HCT116 (cell line): ENCODE data around the gene ATP1A2. TPM values are rescaled to one million over a fixed set of nuclear protein-coding genes. Genes with fewer than 3 reads are reported as not detected.

ENCODE experiments used
- ATAC-seq: fragments of 200-7000 bp; cut with Tn5 transposase; 2 replicates; pipeline ENCODE4 v1.9.1; 2020; ENCODE audit warnings: mild to moderate bottlenecking, moderate library complexity
- BruUV-seq: library from RNA; stranded (reverse); fragments of 400-500 nt; replicated peaks from 2 replicates; lab custom pipeline; 2021; lab: Mats Ljungman, UMichigan
- CTCF ChIA-PET: fragments of 300-600 bp; sonication (Branson Sonifier 250); formaldehyde crosslinking; loops from one replicate; lab custom pipeline; 2021; ENCODE audit warnings: antibody characterized with exemption; lab: Charles Lee
- POLR2A ChIA-PET: fragments of 300-600, 350-600 bp; sonication (Branson Sonifier 250); formaldehyde crosslinking; loops from one replicate; lab custom pipeline; 2021; ENCODE audit warnings: antibody characterized with exemption; lab: Charles Lee
- RAD21 ChIA-PET, 2 experiments: fragments of 300-600 bp; sonication (Branson Sonifier 250); formaldehyde crosslinking; loops; one replicate each; lab custom pipeline; 2023; ENCODE audit warnings: low total read pairs in 2 of 2; ENCODE audit not compliant: uncharacterized antibody in 2 of 2, unreplicated experiment in 2 of 2, low non-redundant PET in 1 of 2; lab: Charles Lee
- DNase-seq: peaks from one replicate; pipeline ENCODE4 v3.0.0-alpha.2; 2010; ENCODE audit warnings: low read depth, low spot score
- H2AFZ ChIP-seq: fragments of 200-600 bp; shearing (Covaris generic), sonication (generic); 2 replicates; pipeline ENCODE4 v1.6.1; 2017; ENCODE audit warnings: low read depth, mixed run types, mixed read lengths, antibody characterized with exemption, low read length; ENCODE audit not compliant: poor library complexity, severe bottlenecking
- H3K27ac ChIP-seq: 2 replicates; pipeline ENCODE4 v1.5.1; 2012; ENCODE audit warnings: low read depth, low read length
- H3K27me3 ChIP-seq: fragments of 200-600 bp; sonication (generic); 2 replicates; pipeline ENCODE4 v1.6.1; 2016; ENCODE audit warnings: mixed run types, low read length, mixed read lengths; ENCODE audit not compliant: insufficient read depth
- H3K36me3 ChIP-seq, 2 experiments: fragments of 200-500 bp in 1 of 2; fragments of 200-600 bp in 1 of 2; sonication (Bioruptor generic) in 1 of 2; sonication (generic) in 1 of 2; 2 replicates each; pipeline versions ENCODE4 v1.5.1 to v1.6.1; 2014 to 2016; ENCODE audit warnings: low read length in 2 of 2, inconsistent platforms in 1 of 2, mixed read lengths in 1 of 2, mixed run types in 1 of 2; ENCODE audit not compliant: insufficient read depth in 2 of 2, control insufficient read depth in 1 of 2
- H3K4me1 ChIP-seq, 2 experiments: fragments of 200-600 bp in 1 of 2; sonication (generic) in 1 of 2; 2 replicates each; pipeline versions ENCODE4 v1.5.1 to v1.6.1; 2012 to 2017; ENCODE audit warnings: low read length in 2 of 2, inconsistent platforms in 1 of 2, mild to moderate bottlenecking in 1 of 2, mixed read lengths in 1 of 2, mixed run types in 1 of 2, moderate library complexity in 1 of 2; ENCODE audit not compliant: insufficient read depth in 2 of 2, control insufficient read depth in 1 of 2
- H3K4me2 ChIP-seq: fragments of 200-600 bp; sonication (generic); 2 replicates; pipeline ENCODE4 v1.6.1; 2017; ENCODE audit warnings: mixed run types, low read length, mixed read lengths
- H3K4me3 ChIP-seq, 2 experiments: fragments of 200-600 bp in 1 of 2; sonication (generic) in 1 of 2; replicated peaks in 1 of 2; 2 replicates each; pipeline ENCODE4 v1.5.1; 2011 to 2016; ENCODE audit warnings: low read length in 2 of 2, control low read depth in 1 of 2, low read depth in 1 of 2, mild to moderate bottlenecking in 1 of 2, mixed read lengths in 1 of 2, mixed run types in 1 of 2
- H3K79me2 ChIP-seq: fragments of 200-600 bp; sonication (generic); 2 replicates; pipeline ENCODE4 v1.6.1; 2017; ENCODE audit warnings: mild to moderate bottlenecking, mixed run types, low read length, moderate library complexity, mixed read lengths; ENCODE audit not compliant: insufficient read depth
- H3K9ac ChIP-seq: fragments of 200-600 bp; sonication (generic); 2 replicates; pipeline ENCODE4 v1.6.1; 2016; ENCODE audit warnings: low read length, mixed read lengths
- H3K9me2 ChIP-seq: fragments of 200-600 bp; sonication (generic), shearing (Covaris generic); 2 replicates; pipeline ENCODE4 v1.6.1; 2017; ENCODE audit warnings: mixed run types, mild to moderate bottlenecking, moderate library complexity; ENCODE audit not compliant: insufficient read depth
- H3K9me3 ChIP-seq, 2 experiments: fragments of 200-500 bp in 1 of 2; fragments of 200-600 bp in 1 of 2; sonication (Bioruptor generic) in 1 of 2; sonication (generic) in 1 of 2; 2 replicates each; pipeline ENCODE4 v1.6.1; 2014 to 2017; ENCODE audit warnings: low read length in 2 of 2, mixed read lengths in 2 of 2, inconsistent platforms in 1 of 2, low read depth in 1 of 2, mild to moderate bottlenecking in 1 of 2, mixed run types in 1 of 2, moderate library complexity in 1 of 2; ENCODE audit not compliant: control insufficient read depth in 1 of 2, insufficient read depth in 1 of 2
- H4K20me1 ChIP-seq: fragments of 200-600 bp; sonication (generic), shearing (Covaris generic); 2 replicates; pipeline ENCODE4 v1.6.1; 2017; ENCODE audit warnings: mixed run types, mild to moderate bottlenecking, moderate library complexity; ENCODE audit not compliant: insufficient read depth
- CBX3 ChIP-seq: IDR thresholded peaks from 2 replicates; pipeline ENCODE4 v1.6.1; 2012; ENCODE audit warnings: low read depth
- CEBPB ChIP-seq: IDR thresholded peaks from 2 replicates; pipeline ENCODE4 v1.6.1; 2012; ENCODE audit warnings: low read depth
- EGR1 ChIP-seq: IDR thresholded peaks from 2 replicates; pipeline ENCODE4 v1.6.1; 2012; ENCODE audit warnings: low read depth
- ELF1 ChIP-seq: IDR thresholded peaks from 2 replicates; pipeline ENCODE4 v1.6.1; 2012; ENCODE audit warnings: low read depth, borderline replicate concordance
- EZH2 ChIP-seq: fragments of 200-600 bp; sonication (generic); IDR thresholded peaks from 2 replicates; pipeline ENCODE4 v1.6.1; 2017; ENCODE audit warnings: antibody characterized with exemption, mixed run types
- EZH2phosphoT487 ChIP-seq: fragments of 200-600 bp; IDR thresholded peaks from 2 replicates; pipeline ENCODE4 v1.6.1; 2018; ENCODE audit warnings: antibody characterized with exemption, borderline replicate concordance
- FOSL1 ChIP-seq: IDR thresholded peaks from 2 replicates; pipeline ENCODE4 v1.6.1; 2012; ENCODE audit warnings: low read depth
- JUND ChIP-seq: IDR thresholded peaks from 2 replicates; pipeline ENCODE4 v1.6.1; 2012
- MAX ChIP-seq: IDR thresholded peaks from 2 replicates; pipeline ENCODE4 v1.6.1; 2012
- POLR2AphosphoS5 ChIP-seq: IDR thresholded peaks from 2 replicates; pipeline ENCODE4 v1.6.1; 2011; ENCODE audit warnings: mild to moderate bottlenecking, low read depth, low read length, moderate library complexity
- RAD21 ChIP-seq: IDR thresholded peaks from 2 replicates; pipeline ENCODE4 v1.6.1; 2012; ENCODE audit warnings: low read depth, mild to moderate bottlenecking
- SP1 ChIP-seq: IDR thresholded peaks from 2 replicates; pipeline ENCODE4 v1.6.1; 2012; ENCODE audit warnings: low read depth
- TCF7L2 ChIP-seq: IDR thresholded peaks from 2 replicates; pipeline ENCODE4 v1.7.0; 2011; ENCODE audit warnings: borderline replicate concordance, inconsistent platforms; ENCODE audit not compliant: insufficient read depth, insufficient read length; ENCODE audit errors: extremely low read depth
- YY1 ChIP-seq: IDR thresholded peaks from 2 replicates; pipeline ENCODE4 v1.6.1; 2011; ENCODE audit warnings: low read length, low read depth, moderate library complexity, mild to moderate bottlenecking; ENCODE audit not compliant: insufficient replicate concordance; ENCODE audit errors: extremely low read depth
- ZBTB33 ChIP-seq: IDR thresholded peaks from 2 replicates; pipeline ENCODE4 v1.6.1; 2011; ENCODE audit warnings: mild to moderate bottlenecking, low read length, moderate library complexity; ENCODE audit not compliant: insufficient replicate concordance; ENCODE audit errors: extremely low read depth
- ZFX ChIP-seq: fragments of 450-650 bp; IDR thresholded peaks from 2 replicates; pipeline ENCODE4 v1.6.1; 2017
- ZNF274 ChIP-seq: fragments of 200-500 bp; sonication (Bioruptor generic); IDR thresholded peaks from 2 replicates; pipeline ENCODE4 v1.6.1; 2014; ENCODE audit warnings: mild to moderate bottlenecking, low read depth, low read length, inconsistent platforms
- intact Hi-C: fragments of 100-400 bp; cut with micrococcal nuclease; formaldehyde crosslinking; loops from 2 replicates; pipeline ENCODE4 v1.10.0; 2022
- total RNA-seq: library from RNA; stranded (reverse); gene quantifications from one replicate; pipeline ENCODE4 v1.2.1, GENCODE V29; 2021; ENCODE audit not compliant: unreplicated experiment
- TF ChIP-seq, protein P1 (sequence below), 3 experiments: fragments of 200-600 bp in 1 of 3; sonication (generic) in 1 of 3; IDR thresholded peaks in 2 of 3; conservative IDR thresholded peaks in 1 of 3; 2 replicates each; pipeline ENCODE4 v1.5.1; 2012 to 2017; ENCODE audit warnings: low read depth in 2 of 3, low read length in 2 of 3, antibody characterized with exemption in 1 of 3, borderline replicate concordance in 1 of 3, control low read depth in 1 of 3, mild to moderate bottlenecking in 1 of 3, mixed read lengths in 1 of 3, mixed run types in 1 of 3, moderate library complexity in 1 of 3; ENCODE audit not compliant: insufficient read depth in 1 of 3
- TF ChIP-seq, protein P2 (sequence below): IDR thresholded peaks from 2 replicates; pipeline ENCODE4 v1.6.1; 2012
- TF ChIP-seq, protein P3 (sequence below): IDR thresholded peaks from 2 replicates; pipeline ENCODE4 v1.6.1; 2012; ENCODE audit warnings: low read depth

Gene ATP1A2
- total RNA-seq, 1 experiment from 2014 or later: not detected

GRCh38 chr1:160168016-160168415 lies 52.5 kb downstream of the ATP1A2 start:
- ChIA-PET POLR2A (no interaction called here), CTCF (interaction anchor here (0.7 kb wide), 1 partner anchor 84 kb away, joined by 3 read pairs; no protein-coding TSS in a partner anchor)

More at GRCh38 chr1:160168016-160168415, 52.5 kb downstream of the ATP1A2 start:
- Histone ChIP-seq H3K9me3 (no peaks in the 10 kb centered on the region), H3K36me3 (no peaks in the 10 kb centered on the region), H2AFZ (no peak overlapping the region), H3K27ac (no peak overlapping the region), H3K4me2 (no peak overlapping the region), H3K9me2 (no peaks in the 10 kb centered on the region), H4K20me1 (no peaks in the 10 kb centered on the region), H3K9ac (no peak overlapping the region), H3K27me3 (no peaks in the 10 kb centered on the region; the same call in 1 of the 2 replicates), H3K79me2 (no peaks in the 10 kb centered on the region), H3K4me3 (no peak overlapping the region), H3K4me1 (no peaks in the 10 kb centered on the region)
- intact Hi-C loops: no loop called here
- RAD21 ChIA-PET: no interaction called here
- DNase-seq (no peak), ATAC-seq (no peak)
- no TSS peak for BruUV-seq
- TF ChIP-seq ZNF274 (no peak), CEBPB (no peak), POLR2AphosphoS5 (no peak), ZFX (no peak), EGR1 (no peak), ELF1 (no peak), EZH2phosphoT487 (no peak), YY1 (no peak), TCF7L2 (no peak), CBX3 (no peak), JUND (no peak), RAD21 (no peak), ZBTB33 (no peak), SP1 (no peak), EZH2 (no peak), MAX (no peak), FOSL1 (no peak)
- TF ChIP-seq, protein P1, sequence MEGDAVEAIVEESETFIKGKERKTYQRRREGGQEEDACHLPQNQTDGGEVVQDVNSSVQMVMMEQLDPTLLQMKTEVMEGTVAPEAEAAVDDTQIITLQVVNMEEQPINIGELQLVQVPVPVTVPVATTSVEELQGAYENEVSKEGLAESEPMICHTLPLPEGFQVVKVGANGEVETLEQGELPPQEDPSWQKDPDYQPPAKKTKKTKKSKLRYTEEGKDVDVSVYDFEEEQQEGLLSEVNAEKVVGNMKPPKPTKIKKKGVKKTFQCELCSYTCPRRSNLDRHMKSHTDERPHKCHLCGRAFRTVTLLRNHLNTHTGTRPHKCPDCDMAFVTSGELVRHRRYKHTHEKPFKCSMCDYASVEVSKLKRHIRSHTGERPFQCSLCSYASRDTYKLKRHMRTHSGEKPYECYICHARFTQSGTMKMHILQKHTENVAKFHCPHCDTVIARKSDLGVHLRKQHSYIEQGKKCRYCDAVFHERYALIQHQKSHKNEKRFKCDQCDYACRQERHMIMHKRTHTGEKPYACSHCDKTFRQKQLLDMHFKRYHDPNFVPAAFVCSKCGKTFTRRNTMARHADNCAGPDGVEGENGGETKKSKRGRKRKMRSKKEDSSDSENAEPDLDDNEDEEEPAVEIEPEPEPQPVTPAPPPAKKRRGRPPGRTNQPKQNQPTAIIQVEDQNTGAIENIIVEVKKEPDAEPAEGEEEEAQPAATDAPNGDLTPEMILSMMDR (IDR thresholded peaks at IDR 0.05 in 2 of 3, conservative IDR thresholded peaks at IDR 0.05 in 1 of 3; ENCODE audit: borderline replicate concordance in 1 of 3, insufficient read depth in 1 of 3, low read depth in 2 of 3, low read length in 2 of 3): no peak
- TF ChIP-seq, protein P2, sequence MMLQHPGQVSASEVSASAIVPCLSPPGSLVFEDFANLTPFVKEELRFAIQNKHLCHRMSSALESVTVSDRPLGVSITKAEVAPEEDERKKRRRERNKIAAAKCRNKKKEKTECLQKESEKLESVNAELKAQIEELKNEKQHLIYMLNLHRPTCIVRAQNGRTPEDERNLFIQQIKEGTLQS: no peak
- TF ChIP-seq, protein P3, sequence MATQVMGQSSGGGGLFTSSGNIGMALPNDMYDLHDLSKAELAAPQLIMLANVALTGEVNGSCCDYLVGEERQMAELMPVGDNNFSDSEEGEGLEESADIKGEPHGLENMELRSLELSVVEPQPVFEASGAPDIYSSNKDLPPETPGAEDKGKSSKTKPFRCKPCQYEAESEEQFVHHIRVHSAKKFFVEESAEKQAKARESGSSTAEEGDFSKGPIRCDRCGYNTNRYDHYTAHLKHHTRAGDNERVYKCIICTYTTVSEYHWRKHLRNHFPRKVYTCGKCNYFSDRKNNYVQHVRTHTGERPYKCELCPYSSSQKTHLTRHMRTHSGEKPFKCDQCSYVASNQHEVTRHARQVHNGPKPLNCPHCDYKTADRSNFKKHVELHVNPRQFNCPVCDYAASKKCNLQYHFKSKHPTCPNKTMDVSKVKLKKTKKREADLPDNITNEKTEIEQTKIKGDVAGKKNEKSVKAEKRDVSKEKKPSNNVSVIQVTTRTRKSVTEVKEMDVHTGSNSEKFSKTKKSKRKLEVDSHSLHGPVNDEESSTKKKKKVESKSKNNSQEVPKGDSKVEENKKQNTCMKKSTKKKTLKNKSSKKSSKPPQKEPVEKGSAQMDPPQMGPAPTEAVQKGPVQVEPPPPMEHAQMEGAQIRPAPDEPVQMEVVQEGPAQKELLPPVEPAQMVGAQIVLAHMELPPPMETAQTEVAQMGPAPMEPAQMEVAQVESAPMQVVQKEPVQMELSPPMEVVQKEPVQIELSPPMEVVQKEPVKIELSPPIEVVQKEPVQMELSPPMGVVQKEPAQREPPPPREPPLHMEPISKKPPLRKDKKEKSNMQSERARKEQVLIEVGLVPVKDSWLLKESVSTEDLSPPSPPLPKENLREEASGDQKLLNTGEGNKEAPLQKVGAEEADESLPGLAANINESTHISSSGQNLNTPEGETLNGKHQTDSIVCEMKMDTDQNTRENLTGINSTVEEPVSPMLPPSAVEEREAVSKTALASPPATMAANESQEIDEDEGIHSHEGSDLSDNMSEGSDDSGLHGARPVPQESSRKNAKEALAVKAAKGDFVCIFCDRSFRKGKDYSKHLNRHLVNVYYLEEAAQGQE: no peak
